Stimulated activated naive B cell treated with anti-CD40 and anti-IgM and Interleukin-4, amounts not matched to agents 10 μg/mL and 1 μg/mL and 100 μg/mL, for 72 hours (primary cell): Measurements from ENCODE around the gene BATF.
A peak's percentile ranks its signal among the peaks of the same experiment; 100 is the strongest.

Experiments
- ATAC-seq, 2 donors: fragments of 150-1000 bp; cut with Tn5 transposase; replicated peaks; 2 replicates each; pipeline ENCODE4 v1.10.0; 2021; ENCODE audit warnings: moderate library complexity in 1 of 2
- DNase-seq: peaks from one replicate; pipeline ENCODE4 v3.0.0; 2021
- H3K27ac Mint-ChIP-seq: one replicate; pipeline ENCODE4 v1.8.0; 2022; ENCODE audit warnings: mild to moderate bottlenecking, mixed read lengths
- H3K27me3 Mint-ChIP-seq, 2 donors: one replicate each; pipeline ENCODE4 v1.8.0; 2022; ENCODE audit warnings: mixed read lengths in 2 of 2
- H3K36me3 Mint-ChIP-seq, 2 donors: one replicate each; pipeline ENCODE4 v1.8.0; 2022; ENCODE audit warnings: mixed read lengths in 2 of 2, mild to moderate bottlenecking in 1 of 2
- H3K4me1 Mint-ChIP-seq, 2 donors: one replicate each; pipeline ENCODE4 v1.8.0; 2022; ENCODE audit warnings: mixed read lengths in 2 of 2, mild to moderate bottlenecking in 1 of 2
- H3K4me3 Mint-ChIP-seq, 2 donors: one replicate each; pipeline ENCODE4 v1.8.0; 2022; ENCODE audit warnings: mild to moderate bottlenecking in 2 of 2, mixed read lengths in 2 of 2, moderate library complexity in 1 of 2
- H3K9me3 Mint-ChIP-seq, 2 donors: one replicate each; pipeline ENCODE4 v1.8.0; 2022; ENCODE audit warnings: mixed read lengths in 2 of 2, mild to moderate bottlenecking in 1 of 2

BATF gene

DNA sequence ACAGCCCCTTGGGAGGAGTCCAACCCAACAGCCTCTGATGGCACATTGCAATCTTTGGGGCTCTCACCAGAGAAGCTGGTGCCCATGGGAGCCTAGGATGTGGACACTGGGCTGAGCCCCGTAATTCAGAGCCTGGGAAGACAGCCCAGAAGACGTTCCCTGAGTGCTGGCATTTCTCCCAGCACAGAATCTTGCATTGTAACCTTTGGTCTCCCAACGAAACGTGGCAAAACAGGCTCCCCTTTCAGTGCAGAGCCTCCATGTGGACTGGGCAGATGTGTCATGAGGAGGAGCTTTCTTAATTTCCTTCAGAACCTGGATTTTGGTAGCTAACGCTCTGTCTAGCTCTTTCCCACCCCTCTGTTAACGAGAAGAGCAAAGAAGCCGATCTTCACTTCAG, 26.3 kb downstream of the BATF start:
- Mint-ChIP-seq H3K36me3 (peaks cover 53 to 67% of the 10 kb centered on the region in 2 donors), H3K27ac (peak overlapping the region; percentile 97), H3K4me1 (peaks cover 48 to 66% of the 10 kb centered on the region in 2 donors), H3K9me3 (peaks cover 2 to 4% of the 10 kb centered on the region in 2 donors), H3K27me3 (no peaks in the 10 kb centered on the region), H3K4me3 (peak overlapping the region; percentile 47 to 64)
- ATAC-seq (peak in 1 of 2 donors; percentile 1), DNase-seq (no peak)

- ATAC-seq (peak; percentile 95 to 97), DNase-seq (peak; percentile 73)
- Mint-ChIP-seq H3K9me3 (peaks cover 2 to 4% of the 10 kb centered on the region in 2 donors), H3K4me3 (peak overlapping the region; percentile 63 to 64), H3K27me3 (no peaks in the 10 kb centered on the region), H3K36me3 (peaks cover 55 to 70% of the 10 kb centered on the region in 2 donors), H3K27ac (peak overlapping the region; percentile 97), H3K4me1 (peaks cover 48 to 66% of the 10 kb centered on the region in 2 donors)
These were observed 26.9 kb downstream of the BATF start for GRCh38 chr14:75549169-75549568.

- H3K4me1 Mint-ChIP-seq: peaks cover 52 to 69% of the 10 kb centered on the region in 2 donors
- peaks cover 52 to 76% of the 10 kb centered on the region in 2 donors for H3K36me3 Mint-ChIP-seq
- no peaks in the 10 kb centered on the region for H3K27me3 Mint-ChIP-seq
- no peak for ATAC-seq
- peaks cover 2 to 4% of the 10 kb centered on the region in 2 donors for H3K9me3 Mint-ChIP-seq
- peak overlapping the region; percentile 14 for H3K27ac Mint-ChIP-seq
- H3K4me3 Mint-ChIP-seq: no peak overlapping the region
- no peak for DNase-seq
These were observed 28.8 kb downstream of the BATF start for GRCh38 chr14:75551021-75551420.

- ATAC-seq: no peak
These were observed 30.9 kb downstream of the BATF start for GRCh38 chr14:75553157-75553556.

DNA sequence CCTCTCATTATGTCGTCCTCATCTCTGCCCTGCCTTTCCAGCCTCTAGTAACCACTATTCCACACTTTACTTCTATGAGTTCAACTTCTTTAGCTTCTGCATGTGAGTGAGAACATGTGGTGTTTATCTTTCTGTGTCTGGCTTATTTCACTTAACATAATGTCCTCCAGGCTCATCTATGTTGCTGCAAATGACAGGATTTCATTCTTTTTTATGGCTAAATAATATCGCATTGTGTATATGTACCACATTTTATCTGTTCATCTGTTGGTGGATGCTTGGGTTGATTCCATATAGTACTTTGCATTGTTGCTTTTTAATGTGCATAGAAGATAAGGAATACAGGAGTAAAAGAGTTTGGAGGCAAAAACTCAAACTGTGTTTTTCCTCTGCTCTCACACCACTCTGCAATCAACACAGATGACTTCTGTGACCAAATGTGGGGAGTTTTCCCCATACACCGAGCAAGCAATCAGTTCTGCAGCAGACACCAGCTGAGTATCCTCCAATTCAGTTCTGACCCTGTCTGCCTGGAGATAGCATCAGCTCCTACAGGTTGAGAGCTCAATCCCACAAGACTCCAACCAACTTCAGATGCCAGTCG, 31.6 kb downstream of the BATF start:
- no peak for DNase-seq
- peaks cover 32 to 47% of the 10 kb centered on the region in 2 donors for H3K4me1 Mint-ChIP-seq

More at GRCh38 chr14:75553157-75553556, 30.9 kb downstream of the BATF start:
- no peaks in the 10 kb centered on the region for H3K27me3 Mint-ChIP-seq
- DNase-seq: no peak
- peaks cover 38 to 69% of the 10 kb centered on the region in 2 donors for H3K36me3 Mint-ChIP-seq
- no peak overlapping the region for H3K27ac Mint-ChIP-seq
- H3K4me1 Mint-ChIP-seq: peaks cover 36 to 53% of the 10 kb centered on the region in 2 donors
- peaks cover 3 to 4% of the 10 kb centered on the region in 2 donors for H3K9me3 Mint-ChIP-seq
- no peak overlapping the region for H3K4me3 Mint-ChIP-seq

GRCh38 chr14:75554482-75554881, 32.2 kb downstream of the BATF start:
- H3K27ac Mint-ChIP-seq: peak overlapping the region; percentile 25
- H3K27me3 Mint-ChIP-seq: no peaks in the 10 kb centered on the region
- DNase-seq: no peak
- peaks cover 30 to 47% of the 10 kb centered on the region in 2 donors for H3K4me1 Mint-ChIP-seq
- H3K36me3 Mint-ChIP-seq: peaks cover 27 to 60% of the 10 kb centered on the region in 2 donors
- no peak for ATAC-seq
- H3K4me3 Mint-ChIP-seq: no peak overlapping the region
- H3K9me3 Mint-ChIP-seq: peaks cover 3 to 4% of the 10 kb centered on the region in 2 donors

More for the DNA sequence above, 31.6 kb downstream of the BATF start:
- Mint-ChIP-seq H3K27me3 (no peaks in the 10 kb centered on the region), H3K4me3 (no peak overlapping the region), H3K9me3 (peaks cover 3 to 4% of the 10 kb centered on the region in 2 donors), H3K27ac (peak overlapping the region; percentile 25), H3K36me3 (peaks cover 32 to 62% of the 10 kb centered on the region in 2 donors)
- no peak for ATAC-seq

- Mint-ChIP-seq H3K36me3 (peaks cover 15 to 46% of the 10 kb centered on the region in 2 donors), H3K9me3 (peaks cover 3 to 4% of the 10 kb centered on the region in 2 donors), H3K4me1 (peaks cover 41 to 55% of the 10 kb centered on the region in 2 donors), H3K27ac (peak overlapping the region; percentile 47), H3K4me3 (no peak overlapping the region), H3K27me3 (no peaks in the 10 kb centered on the region)
- no peak for ATAC-seq
- DNase-seq: no peak
These were observed 36.2 kb downstream of the BATF start for GRCh38 chr14:75558440-75558839.

- H3K9me3 Mint-ChIP-seq: peaks cover 3 to 4% of the 10 kb centered on the region in 2 donors
- peaks cover 41 to 54% of the 10 kb centered on the region in 2 donors for H3K4me1 Mint-ChIP-seq
- no peak overlapping the region for H3K4me3 Mint-ChIP-seq
These were observed 36.8 kb downstream of the BATF start for GRCh38 chr14:75559045-75559444.

DNA sequence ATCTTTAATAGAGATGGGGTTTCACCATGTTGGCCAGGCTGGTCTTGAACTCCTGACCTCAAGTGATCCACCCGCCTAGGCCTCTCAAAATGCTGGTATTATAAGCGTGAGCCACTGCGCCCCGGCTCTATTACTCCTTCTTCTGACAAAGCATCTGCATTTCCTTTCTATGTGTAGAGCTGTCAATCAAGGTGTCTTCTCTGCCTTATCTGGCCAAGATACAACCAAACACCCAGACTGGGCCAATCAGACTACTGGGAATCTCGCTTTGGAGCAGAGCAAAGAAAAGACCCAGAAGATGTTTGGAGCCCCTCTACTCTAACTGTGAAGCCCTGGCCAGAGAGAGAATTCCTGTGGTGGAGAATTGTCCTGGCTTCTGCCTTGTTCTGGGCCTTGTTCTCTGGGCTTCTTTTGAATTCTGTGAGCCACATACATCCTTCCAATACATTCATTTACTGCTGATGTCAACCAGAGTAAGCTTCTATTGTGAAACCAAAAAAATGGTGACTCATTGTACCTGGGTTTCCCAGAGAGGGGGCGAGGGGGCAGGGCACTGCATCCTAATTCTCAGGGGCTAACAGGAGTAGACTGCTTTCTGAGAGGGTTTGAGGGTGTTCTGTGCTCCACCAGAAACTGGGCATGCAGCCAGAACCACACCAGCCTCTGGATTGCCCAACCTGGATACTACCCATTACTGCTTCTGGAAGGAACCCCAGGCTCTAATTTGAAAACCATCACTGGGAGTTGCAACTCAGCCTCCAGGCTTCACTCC, 37.4 kb downstream of the BATF start:
- DNase-seq (no peak), ATAC-seq (peak; percentile 52 to 63)
- H3K36me3 Mint-ChIP-seq: peaks cover 13 to 38% of the 10 kb centered on the region in 2 donors
- peaks cover 39 to 54% of the 10 kb centered on the region in 2 donors for H3K4me1 Mint-ChIP-seq
- no peaks in the 10 kb centered on the region for H3K27me3 Mint-ChIP-seq
- peak overlapping the region; percentile 78 for H3K27ac Mint-ChIP-seq
- peaks cover 3 to 4% of the 10 kb centered on the region in 2 donors for H3K9me3 Mint-ChIP-seq
- H3K4me3 Mint-ChIP-seq: peak overlapping the region in 1 of 2 donors; percentile 6

More at GRCh38 chr14:75559045-75559444, 36.8 kb downstream of the BATF start:
- Mint-ChIP-seq H3K27ac (peak overlapping the region; percentile 47), H3K27me3 (no peaks in the 10 kb centered on the region), H3K36me3 (peaks cover 13 to 43% of the 10 kb centered on the region in 2 donors)
- ATAC-seq (no peak), DNase-seq (no peak)

GRCh38 chr14:75561013-75561432, 38.8 kb downstream of the BATF start:
- peaks cover 40 to 50% of the 10 kb centered on the region in 2 donors for H3K4me1 Mint-ChIP-seq
- ATAC-seq (peak in 1 of 2 donors; percentile 12), DNase-seq (no peak)
- peaks cover 1% of the 10 kb centered on the region in 2 donors for H3K27me3 Mint-ChIP-seq
- H3K9me3 Mint-ChIP-seq: peaks cover 3 to 4% of the 10 kb centered on the region in 2 donors
- H3K27ac Mint-ChIP-seq: no peak overlapping the region
- H3K36me3 Mint-ChIP-seq: peaks cover 9 to 34% of the 10 kb centered on the region in 2 donors
- H3K4me3 Mint-ChIP-seq: peak overlapping the region in 1 of 2 donors; percentile 3

DNA sequence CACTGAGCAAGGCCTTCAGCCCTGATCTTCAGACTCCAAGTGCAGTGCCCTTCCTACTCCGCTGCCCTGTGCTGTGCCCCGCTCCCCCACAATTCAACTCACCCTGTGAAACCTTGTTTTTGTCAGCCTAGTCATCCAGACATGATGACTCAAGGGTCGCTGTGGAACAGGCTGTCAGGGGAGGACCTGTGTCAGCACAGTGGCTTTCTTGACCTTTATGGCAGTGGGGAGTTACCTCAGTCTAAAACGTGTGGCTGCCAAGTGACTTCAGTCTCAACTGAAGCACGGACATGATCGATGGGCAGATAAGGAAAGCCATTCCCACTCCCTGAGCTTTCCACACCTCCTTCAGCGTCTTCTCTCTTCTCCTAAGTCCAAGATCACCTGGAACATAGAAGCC, 39.8 kb downstream of the BATF start:
- peak; percentile 62 for DNase-seq
- Mint-ChIP-seq H3K4me1 (peaks cover 46 to 54% of the 10 kb centered on the region in 2 donors), H3K9me3 (peaks cover 0 to 4% of the 10 kb centered on the region in 2 donors), H3K27me3 (peaks cover 5 to 10% of the 10 kb centered on the region in 2 donors), H3K36me3 (peaks cover 5 to 35% of the 10 kb centered on the region in 2 donors), H3K27ac (peak overlapping the region; percentile 60), H3K4me3 (no peak overlapping the region)
- peak; percentile 92 to 93 for ATAC-seq

GRCh38 chr14:75562489-75562888, 40.2 kb downstream of the BATF start:
- H3K4me1 Mint-ChIP-seq: peaks cover 46 to 54% of the 10 kb centered on the region in 2 donors
- H3K4me3 Mint-ChIP-seq: no peak overlapping the region
- ATAC-seq (peak; percentile 26 to 31), DNase-seq (no peak)
- peaks cover 0 to 4% of the 10 kb centered on the region in 2 donors for H3K9me3 Mint-ChIP-seq
- H3K27ac Mint-ChIP-seq: peak overlapping the region; percentile 60
- H3K27me3 Mint-ChIP-seq: peaks cover 5 to 10% of the 10 kb centered on the region in 2 donors
- H3K36me3 Mint-ChIP-seq: peaks cover 5 to 33% of the 10 kb centered on the region in 2 donors

- ATAC-seq (no peak), DNase-seq (no peak)
- Mint-ChIP-seq H3K4me1 (peaks cover 44 to 52% of the 10 kb centered on the region in 2 donors), H3K27ac (no peak overlapping the region), H3K27me3 (peaks cover 5 to 10% of the 10 kb centered on the region in 2 donors), H3K36me3 (peaks cover 3 to 32% of the 10 kb centered on the region in 2 donors), H3K4me3 (no peak overlapping the region), H3K9me3 (peaks cover 0 to 4% of the 10 kb centered on the region in 2 donors)
These were observed 41.7 kb downstream of the BATF start for GRCh38 chr14:75563931-75564330.

DNA sequence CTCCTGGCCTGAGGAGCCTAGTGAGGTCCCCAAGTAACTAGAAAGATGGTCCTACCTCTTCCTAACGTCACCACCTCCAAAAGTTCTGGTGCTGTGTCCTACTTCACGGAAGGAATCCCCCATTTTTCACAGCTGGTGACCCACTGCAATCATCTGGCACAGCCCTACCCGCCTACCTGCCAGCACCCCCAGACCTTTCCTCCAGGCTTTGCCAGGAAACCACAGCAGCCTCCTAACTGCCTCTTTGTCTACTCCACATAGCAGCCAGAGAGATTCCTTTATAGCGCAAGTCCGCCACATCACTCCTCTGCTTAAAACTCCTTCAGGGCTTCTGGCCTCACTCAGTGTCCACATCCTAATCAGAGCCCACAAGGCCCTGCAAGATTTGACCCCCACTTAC, 42.8 kb downstream of the BATF start:
- H3K27ac Mint-ChIP-seq: no peak overlapping the region
- DNase-seq: no peak
- H3K36me3 Mint-ChIP-seq: peaks cover 4 to 35% of the 10 kb centered on the region in 2 donors
- H3K27me3 Mint-ChIP-seq: peaks cover 5 to 10% of the 10 kb centered on the region in 2 donors
- H3K4me3 Mint-ChIP-seq: no peak overlapping the region
- peaks cover 0 to 4% of the 10 kb centered on the region in 2 donors for H3K9me3 Mint-ChIP-seq
- no peak for ATAC-seq
- H3K4me1 Mint-ChIP-seq: peaks cover 34 to 40% of the 10 kb centered on the region in 2 donors
